Naive thymus-derived CD8-positive, alpha-beta T cell (primary cell): ENCODE results near the gene IGF2. TPM values are rescaled to one million over a fixed set of nuclear protein-coding genes. Genes with fewer than 3 reads are reported as not detected.
A peak's percentile ranks its signal among the peaks of the same experiment; 100 is the strongest.

Experiments
- ATAC-seq, 2 donors: fragments of 150-1000 bp; cut with Tn5 transposase in 1 of 2; sonication (Bioruptor Pico), chemical (Tn5 transposase) in 1 of 2; 1 replicate in 1 of 2; 2 replicates in 1 of 2; pipeline ENCODE4 v1.10.0; 2021; ENCODE audit warnings: mild to moderate bottlenecking in 2 of 2, moderate library complexity in 2 of 2
- POLR2A ChIA-PET: fragments of 350-600 bp; sonication (Branson Sonifier 250); formaldehyde crosslinking; loops from one replicate; lab custom pipeline; 2021; ENCODE audit warnings: antibody characterized with exemption; lab: Charles Lee
- DNase-seq, 10 donors: peaks; one replicate each; pipeline versions ENCODE4 v3.0.0 to v3.0.0-alpha.2; 2020 to 2022
- H3K27ac Mint-ChIP-seq, 10 donors: one replicate each; pipeline ENCODE4 v1.8.0; 2020 to 2022; ENCODE audit warnings: mild to moderate bottlenecking in 10 of 10, mixed read lengths in 10 of 10, moderate library complexity in 4 of 10, inconsistent platforms in 1 of 10
- H3K27me3 Mint-ChIP-seq, 5 donors: one replicate each; pipeline ENCODE4 v1.8.0; 2021 to 2022; ENCODE audit warnings: mixed read lengths in 5 of 5
- H3K36me3 Mint-ChIP-seq, 3 donors: one replicate each; pipeline ENCODE4 v1.8.0; 2020 to 2022; ENCODE audit warnings: mixed read lengths in 3 of 3, mild to moderate bottlenecking in 2 of 3, inconsistent platforms in 1 of 3
- H3K4me1 Mint-ChIP-seq, 4 donors: one replicate each; pipeline ENCODE4 v1.8.0; 2021 to 2022; ENCODE audit warnings: mixed read lengths in 4 of 4
- H3K4me3 Mint-ChIP-seq, 10 donors: one replicate each; pipeline ENCODE4 v1.8.0; 2020 to 2022; ENCODE audit warnings: mild to moderate bottlenecking in 10 of 10, mixed read lengths in 10 of 10, moderate library complexity in 6 of 10, inconsistent platforms in 1 of 10
- H3K9me3 Mint-ChIP-seq, 9 donors: one replicate each; pipeline ENCODE4 v1.8.0; 2020 to 2022; ENCODE audit warnings: mixed read lengths in 9 of 9, mild to moderate bottlenecking in 3 of 9, inconsistent platforms in 1 of 9, moderate library complexity in 1 of 9
- polyA plus RNA-seq, 3 donors: library from polyadenylated mRNA; unstranded; fragments of 300-500 nt; fragmentation: Illumina TruSeq; gene quantifications; one replicate each; pipeline ENCODE4 v1.2.3, GENCODE V29; 2021
- total RNA-seq, 8 experiments: library from RNA in 2 of 8; stranded (reverse) in 2 of 8; gene quantifications; one replicate each; pipeline ENCODE4 v1.2.3 and lab custom pipeline; 2021 to 2026

IGF2 gene
- total and polyA plus RNA-seq, 5 experiments from 2014 or later, result not detected

GRCh38 chr11:2107521-2107920, 31.7 kb downstream of the IGF2 start:
- DNase-seq (no peak), ATAC-seq (no peak)

DNA sequence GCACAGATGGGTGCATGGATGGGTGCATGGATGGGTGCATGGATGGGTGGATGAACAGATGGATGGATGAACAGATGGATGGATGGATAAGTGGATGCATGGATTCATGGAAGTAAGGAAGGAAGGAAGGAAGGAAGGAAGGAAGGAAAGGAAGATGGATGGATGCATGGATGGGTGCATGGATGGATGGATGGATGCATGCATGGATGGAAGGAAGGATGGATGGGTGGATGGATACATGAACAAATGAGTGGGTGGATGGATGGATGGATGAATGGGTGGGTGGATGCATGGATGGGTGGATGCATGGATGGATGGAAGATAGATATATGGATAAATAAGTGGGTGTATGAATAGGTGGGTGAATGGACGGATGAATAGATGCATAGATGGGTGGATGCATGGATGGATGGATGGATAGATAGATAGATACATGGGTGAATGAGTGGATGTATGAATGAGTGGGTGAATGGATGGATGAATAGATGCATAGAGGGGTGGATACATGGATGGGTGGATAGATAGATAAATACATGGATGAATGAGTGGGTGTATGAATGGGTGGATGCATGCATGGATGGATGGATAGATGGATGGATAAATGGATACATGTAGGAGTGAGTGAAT, 32.5 kb downstream of the IGF2 start:
- no peak overlapping the region for H3K27ac Mint-ChIP-seq
- no peak for DNase-seq
- H3K4me1 Mint-ChIP-seq, result peaks cover 0 to 9% (median 3%) of the 10 kb centered on the region in 4 donors
- peaks cover 3 to 20% (median 8%) of the 10 kb centered on the region in 5 donors for H3K27me3 Mint-ChIP-seq
- POLR2A ChIA-PET, result no interaction called here
- ATAC-seq, result no peak
- H3K36me3 Mint-ChIP-seq, result no peaks in the 10 kb centered on the region
- H3K9me3 Mint-ChIP-seq, result no peaks in the 10 kb centered on the region
- H3K4me3 Mint-ChIP-seq, result no peak overlapping the region

More at GRCh38 chr11:2107521-2107920, 31.7 kb downstream of the IGF2 start:
- Mint-ChIP-seq H3K4me1 (peaks cover 0 to 9% (median 3%) of the 10 kb centered on the region in 4 donors), H3K4me3 (no peak overlapping the region), H3K27me3 (peaks cover 2 to 19% (median 3%) of the 10 kb centered on the region in 5 donors), H3K9me3 (no peaks in the 10 kb centered on the region), H3K27ac (no peak overlapping the region), H3K36me3 (no peaks in the 10 kb centered on the region)
- POLR2A ChIA-PET, result no interaction called here

- ATAC-seq, result no peak
- H3K27ac Mint-ChIP-seq, result no peak overlapping the region
- H3K4me3 Mint-ChIP-seq, result no peak overlapping the region
- POLR2A ChIA-PET, result interaction anchor here (0.6 kb wide), 1 partner anchor 307 kb away, joined by 3 read pairs; no protein-coding TSS in a partner anchor
- H3K36me3 Mint-ChIP-seq, result no peaks in the 10 kb centered on the region
- peaks cover 3 to 20% (median 8%) of the 10 kb centered on the region in 5 donors for H3K27me3 Mint-ChIP-seq
- H3K4me1 Mint-ChIP-seq, result peaks cover 0 to 9% (median 3%) of the 10 kb centered on the region in 4 donors
- H3K9me3 Mint-ChIP-seq, result no peaks in the 10 kb centered on the region
- DNase-seq, result no peak
Observed at GRCh38 chr11:2105511-2105910, 33.7 kb downstream of the IGF2 start.

DNA sequence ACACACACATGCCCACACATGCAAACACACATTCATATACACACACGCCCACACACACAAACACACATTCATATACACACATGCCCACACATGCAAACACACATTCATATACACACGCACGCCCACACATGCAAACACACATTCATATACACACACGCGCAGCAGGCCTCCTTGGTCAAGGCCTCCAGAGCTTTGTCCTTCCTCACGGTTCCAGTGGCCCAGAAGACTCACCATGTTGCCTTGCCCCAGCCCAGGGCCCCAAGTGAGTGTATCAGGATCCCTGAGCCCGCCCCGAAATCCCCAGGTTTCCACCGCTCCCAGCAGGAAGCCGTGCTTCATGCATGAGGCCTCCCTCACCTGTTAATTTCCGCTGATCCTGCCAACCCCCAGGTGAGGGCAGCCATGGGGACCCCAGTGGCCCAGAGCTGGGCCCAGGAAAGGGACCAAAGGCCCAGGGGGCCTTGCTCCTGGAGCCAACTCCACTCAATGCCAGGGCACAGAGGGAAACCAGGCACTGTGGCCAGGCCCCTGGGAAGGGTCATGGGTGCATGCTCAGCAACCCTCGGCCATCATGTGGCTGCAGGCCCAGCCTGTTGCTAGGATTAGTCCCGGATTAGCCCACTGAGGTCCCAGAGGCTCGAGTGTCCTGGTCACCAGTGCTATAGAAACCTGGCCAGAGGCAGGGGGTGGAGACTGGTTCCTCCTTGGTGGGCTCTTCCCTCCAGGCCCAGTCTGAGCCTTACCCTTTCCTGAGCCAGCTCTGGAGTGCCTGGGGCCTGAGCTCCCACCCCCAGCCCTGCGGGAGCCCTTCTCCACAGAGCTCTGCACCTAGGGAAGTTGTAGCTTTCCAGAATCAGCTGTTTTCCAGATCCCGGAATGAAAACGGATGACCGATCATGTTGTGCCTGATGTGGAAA, 34.4 kb downstream of the IGF2 start:
- no peaks in the 10 kb centered on the region for H3K9me3 Mint-ChIP-seq

GRCh38 chr11:2103668-2104523, 35.3 kb downstream of the IGF2 start:
- Mint-ChIP-seq H3K4me3 (no peak overlapping the region), H3K9me3 (no peaks in the 10 kb centered on the region), H3K27ac (peak overlapping the region in 1 of 10 donors; percentile 27), H3K4me1 (peaks cover 0 to 8% (median 0%) of the 10 kb centered on the region in 4 donors), H3K27me3 (peaks cover 3 to 20% (median 8%) of the 10 kb centered on the region in 5 donors), H3K36me3 (no peaks in the 10 kb centered on the region)
- POLR2A ChIA-PET, result no interaction called here
- DNase-seq (peak in 1 of 10 donors; percentile 42), ATAC-seq (no peak)

More for the DNA sequence above, 34.4 kb downstream of the IGF2 start:
- no peak overlapping the region for H3K4me3 Mint-ChIP-seq
- peak overlapping the region in 1 of 10 donors; percentile 27 for H3K27ac Mint-ChIP-seq
- peaks cover 0 to 8% (median under 1%) of the 10 kb centered on the region in 4 donors for H3K4me1 Mint-ChIP-seq
- no peak for ATAC-seq
- H3K36me3 Mint-ChIP-seq, result no peaks in the 10 kb centered on the region
- POLR2A ChIA-PET, result interaction anchor here (0.6 kb wide), 1 partner anchor 306 kb away, joined by 3 read pairs; no protein-coding TSS in a partner anchor
- no peak for DNase-seq
- peaks cover 3 to 20% (median 8%) of the 10 kb centered on the region in 5 donors for H3K27me3 Mint-ChIP-seq

GRCh38 chr11:2102883-2103213, 36.3 kb downstream of the IGF2 start:
- H3K9me3 Mint-ChIP-seq, result no peaks in the 10 kb centered on the region
- DNase-seq, result no peak

GRCh38 chr11:2102132-2102882, 36.9 kb downstream of the IGF2 start:
- DNase-seq (no peak), ATAC-seq (no peak)
- H3K27ac Mint-ChIP-seq, result no peak overlapping the region
- POLR2A ChIA-PET, result no interaction called here
- H3K9me3 Mint-ChIP-seq, result no peaks in the 10 kb centered on the region
- H3K36me3 Mint-ChIP-seq, result no peaks in the 10 kb centered on the region
- H3K4me3 Mint-ChIP-seq, result peak overlapping the region in 1 of 10 donors; percentile 2
- peaks cover 0 to 5% (median 0%) of the 10 kb centered on the region in 4 donors for H3K4me1 Mint-ChIP-seq
- H3K27me3 Mint-ChIP-seq, result peaks cover 3 to 14% (median 8%) of the 10 kb centered on the region in 5 donors

More at GRCh38 chr11:2102883-2103213, 36.3 kb downstream of the IGF2 start:
- Mint-ChIP-seq H3K27me3 (peaks cover 3 to 14% (median 8%) of the 10 kb centered on the region in 5 donors), H3K4me1 (peaks cover 0 to 5% (median 0%) of the 10 kb centered on the region in 4 donors), H3K36me3 (no peaks in the 10 kb centered on the region), H3K27ac (no peak overlapping the region), H3K4me3 (no peak overlapping the region)
- POLR2A ChIA-PET, result no interaction called here
- no peak for ATAC-seq

DNA sequence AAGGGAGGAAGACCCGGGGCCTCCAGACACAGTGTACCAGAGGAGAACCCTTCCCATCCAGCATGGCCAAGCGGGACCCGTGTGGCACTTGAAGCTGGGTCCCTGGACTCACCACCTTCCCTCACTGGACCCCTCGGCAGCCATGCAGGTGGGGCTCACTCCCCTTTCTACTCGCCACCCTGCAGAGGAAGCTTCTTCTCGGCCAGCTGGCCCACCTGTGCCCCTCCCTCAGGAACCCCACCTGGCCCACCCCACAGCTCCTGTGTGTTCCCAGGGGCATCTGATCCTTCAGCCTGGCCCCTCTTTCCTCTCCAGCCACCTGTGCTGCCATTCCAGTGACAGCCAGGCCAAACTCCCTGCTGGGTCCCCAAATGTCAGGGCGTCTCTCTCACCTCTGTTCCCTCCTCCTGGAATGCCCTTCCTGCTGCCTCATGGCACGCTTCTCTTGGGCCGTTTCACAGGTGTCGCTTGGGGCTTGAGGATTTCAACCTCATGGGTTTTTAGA, 38.0 kb downstream of the IGF2 start:
- Mint-ChIP-seq H3K4me1 (peaks cover 0 to 5% (median 0%) of the 10 kb centered on the region in 4 donors), H3K9me3 (no peaks in the 10 kb centered on the region), H3K27me3 (peaks cover 3 to 14% (median 8%) of the 10 kb centered on the region in 5 donors), H3K4me3 (no peak overlapping the region), H3K36me3 (no peaks in the 10 kb centered on the region), H3K27ac (peak overlapping the region in 1 of 10 donors; percentile 36)
- DNase-seq (no peak), ATAC-seq (no peak)
- POLR2A ChIA-PET, result no interaction called here

GRCh38 chr11:2100361-2101170, 38.6 kb downstream of the IGF2 start:
- ATAC-seq (peak; percentile 63 to 94), DNase-seq (peak in 4 of 10 donors; percentile 14 to 84 (median 40))
- Mint-ChIP-seq H3K27me3 (peaks cover 3 to 15% (median 8%) of the 10 kb centered on the region in 5 donors), H3K4me3 (peak overlapping the region in 1 of 10 donors; percentile 68), H3K36me3 (no peaks in the 10 kb centered on the region), H3K27ac (peak overlapping the region in 5 of 10 donors; percentile 53 to 90 (median 82)), H3K9me3 (no peaks in the 10 kb centered on the region), H3K4me1 (peaks cover 0 to 5% (median 0%) of the 10 kb centered on the region in 4 donors)
- POLR2A ChIA-PET, result no interaction called here

DNA sequence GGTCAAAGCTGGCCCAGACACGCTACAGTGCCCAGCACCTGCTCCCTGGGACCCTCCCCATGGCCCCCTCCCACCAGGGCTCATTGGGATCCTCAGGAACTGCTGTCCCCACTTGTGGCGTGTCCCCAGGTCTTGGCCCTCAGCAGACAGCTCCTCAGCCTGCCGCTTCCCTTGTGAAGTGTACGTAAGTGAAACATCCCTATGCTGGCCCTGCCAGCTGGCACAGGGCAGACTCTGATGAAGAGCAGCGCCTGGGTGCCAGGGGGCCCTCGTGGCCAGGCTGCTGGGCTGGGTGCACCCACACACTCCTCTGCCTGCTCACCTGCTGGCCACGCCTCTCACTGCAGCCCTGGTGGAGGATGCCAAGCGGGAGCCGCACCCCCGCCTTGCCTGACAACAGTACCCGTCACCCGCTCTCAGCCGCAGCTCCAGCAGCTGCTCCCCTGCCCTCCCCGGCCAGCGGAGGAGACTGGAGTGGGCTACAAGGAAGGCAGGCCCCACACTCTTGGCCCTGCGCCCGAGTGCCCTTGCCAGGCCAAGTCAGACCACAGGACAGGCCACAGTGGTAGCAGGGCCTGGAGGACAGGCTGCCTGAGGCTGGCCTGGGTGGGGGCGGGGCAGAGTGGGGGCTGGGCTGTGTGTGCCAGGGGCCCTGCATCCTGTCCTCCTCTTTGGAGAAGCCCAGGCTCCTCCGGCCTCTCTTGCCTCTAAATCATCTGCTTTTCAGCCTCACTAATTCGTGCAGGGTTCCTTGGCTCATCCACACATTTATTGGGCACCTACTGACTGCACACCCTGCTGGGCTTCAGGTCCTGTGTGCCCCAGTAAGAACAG, 39.5 kb downstream of the IGF2 start:
- no peaks in the 10 kb centered on the region for H3K36me3 Mint-ChIP-seq
- H3K4me1 Mint-ChIP-seq, result peaks cover 0 to 5% (median 0%) of the 10 kb centered on the region in 4 donors
- H3K27ac Mint-ChIP-seq, result peak overlapping the region in 5 of 10 donors; percentile 53 to 90 (median 82)
- peak in 1 of 10 donors; percentile 56 for DNase-seq
- no peaks in the 10 kb centered on the region for H3K9me3 Mint-ChIP-seq
- peak overlapping the region in 1 of 10 donors; percentile 68 for H3K4me3 Mint-ChIP-seq
- POLR2A ChIA-PET, result no interaction called here
- H3K27me3 Mint-ChIP-seq, result peaks cover 3 to 17% (median 8%) of the 10 kb centered on the region in 5 donors
- ATAC-seq, result peak; percentile 21 to 45
